Gastroesophageal sphincter (tissue), 4 donors: Measurements from ENCODE around the gene OR10AD1. TPM values are rescaled to one million over a fixed set of nuclear protein-coding genes. Genes with fewer than 3 reads are reported as not detected.

Experiments used
- ATAC-seq: fragments of 150-250 bp; one replicate; pipeline ENCODE4 v1.9.1; 2016; ENCODE audit warnings: mild to moderate bottlenecking, moderate library complexity
- H3K27ac ChIP-seq, 4 donors: fragments of 200-600 bp; sonication (generic) in 3 of 4; 1 replicate in 3 of 4; 2 replicates in 1 of 4; pipeline ENCODE4 v1.5.1; 2016 to 2019
- H3K27me3 ChIP-seq: fragments of 200-600 bp; sonication (generic); one replicate; pipeline ENCODE4 v1.5.1; 2019
- H3K36me3 ChIP-seq, 2 donors: fragments of 200-600 bp; sonication (generic); one replicate each; pipeline ENCODE4 v1.5.1; 2019; ENCODE audit warnings: control low read depth in 1 of 2
- H3K4me1 ChIP-seq, 3 donors: fragments of 200-600 bp; sonication (generic); 1 replicate in 2 of 3; 2 replicates in 1 of 3; pipeline ENCODE4 v1.5.1; 2016 to 2019; ENCODE audit warnings: control low read depth in 2 of 3
- H3K4me3 ChIP-seq, 2 donors: fragments of 200-600 bp; sonication (generic); one replicate each; pipeline ENCODE4 v1.5.1; 2019; ENCODE audit warnings: mild to moderate bottlenecking in 1 of 2, moderate library complexity in 1 of 2
- H3K9me3 ChIP-seq, 3 donors: fragments of 200-600 bp; sonication (generic); one replicate each; pipeline ENCODE4 v1.5.1; 2017 to 2019; ENCODE audit warnings: control low read depth in 2 of 3
- CTCF ChIP-seq, 4 experiments: fragments of 200-600 bp in 2 of 4; fragments of 450-650 bp in 2 of 4; sonication (generic) in 1 of 4; IDR thresholded peaks; one replicate each; pipeline ENCODE4 v1.5.1; 2017 to 2019; ENCODE audit warnings: antibody characterized with exemption in 4 of 4, mild to moderate bottlenecking in 2 of 4, moderate library complexity in 2 of 4
- EP300 ChIP-seq: sonication (generic); formaldehyde crosslinking; IDR thresholded peaks from one replicate; pipeline ENCODE4 v1.6.1; 2017; ENCODE audit warnings: antibody characterized with exemption, mild to moderate bottlenecking
- POLR2A ChIP-seq, 2 donors: fragments of 450-650 bp; IDR thresholded peaks; one replicate each; pipeline ENCODE4 v1.6.1; 2017; ENCODE audit warnings: antibody characterized with exemption in 2 of 2, mild to moderate bottlenecking in 2 of 2, moderate library complexity in 1 of 2
- POLR2AphosphoS5 ChIP-seq: sonication (generic); formaldehyde crosslinking; IDR thresholded peaks from one replicate; pipeline ENCODE4 v1.6.1; 2017; ENCODE audit warnings: antibody characterized with exemption
- WGBS, 2 donors: methylation state at CpG; one replicate each; pipeline ENCODE4 v1.1.5; 2018; ENCODE audit warnings: low coverage in 1 of 2; 5-methylcytosine and 5-hydroxymethylcytosine counted together
- total RNA-seq, 4 donors: library from RNA; depleted of rRNA; stranded (reverse); fragments of >200 nt; gene quantifications; one replicate each; pipeline ENCODE4 v1.1.0, GENCODE V29; 2016

Gene OR10AD1
- total RNA-seq, 4 donors from 2014 or later, result not detected

GRCh38 chr12:48160807-48161206 lies 42.3 kb downstream of the OR10AD1 start:
- no peaks in the 10 kb centered on the region for H3K36me3 ChIP-seq
- no peak overlapping the region for H3K27ac ChIP-seq
- 100% methylated on average over 1 of the region's 2 CpGs; no CpG with 5 or more reads in 1 of the 2 donors for WGBS, 2 donors
- peaks cover 0 to 15% (median 9%) of the 10 kb centered on the region in 3 donors for H3K4me1 ChIP-seq
- H3K27me3 ChIP-seq, result peaks cover 18% of the 10 kb centered on the region
- no peak for ATAC-seq
- no peaks in the 10 kb centered on the region for H3K9me3 ChIP-seq
- TF ChIP-seq EP300, result no peak
- TF ChIP-seq POLR2A (IDR thresholded peaks at IDR 0.05), result no peak
- TF ChIP-seq POLR2AphosphoS5, result no peak
- TF ChIP-seq CTCF (IDR thresholded peaks at IDR 0.05), result no peak
- no peak overlapping the region for H3K4me3 ChIP-seq

- H3K36me3 ChIP-seq, result no peaks in the 10 kb centered on the region
- H3K27ac ChIP-seq, result no peak overlapping the region
- H3K4me3 ChIP-seq, result no peak overlapping the region
- TF ChIP-seq POLR2A (IDR thresholded peaks at IDR 0.05) (no peak), EP300 (no peak), CTCF (IDR thresholded peaks at IDR 0.05) (no peak), POLR2AphosphoS5 (no peak)
- no peaks in the 10 kb centered on the region for H3K9me3 ChIP-seq
- no peak for ATAC-seq
- peaks cover 0 to 21% (median 9%) of the 10 kb centered on the region in 3 donors for H3K4me1 ChIP-seq
- H3K27me3 ChIP-seq, result peaks cover 14% of the 10 kb centered on the region
- WGBS, 2 donors, result 81 to 82% methylated on average over 5 of the region's 5 CpGs
These were observed 43.0 kb downstream of the OR10AD1 start for GRCh38 chr12:48160046-48160445.

- no peak for ATAC-seq
- WGBS, 2 donors, result 0 to 60% methylated on average over 1 to 3 of the region's 3 CpGs
These were observed 45.2 kb downstream of the OR10AD1 start for GRCh38 chr12:48157889-48158370.

GRCh38 chr12:48157018-48157888 lies 45.8 kb downstream of the OR10AD1 start, which contains the start of gene ASB8:
Gene ASB8, minus strand, starts transcription at chr12:48157515. Its CDS starts 4,019 bp downstream, at chr12:48153496.
- 1% methylated on average over 29 to 30 of the region's 56 CpGs for WGBS, 2 donors
- peaks cover 0 to 26% of the 10 kb centered on the region in 2 donors for H3K36me3 ChIP-seq

More at GRCh38 chr12:48157889-48158370, 45.2 kb downstream of the OR10AD1 start:
- H3K4me3 ChIP-seq, result peak overlapping the region; percentile 72 to 88
- no peaks in the 10 kb centered on the region for H3K9me3 ChIP-seq
- H3K4me1 ChIP-seq, result peaks cover 0 to 32% (median 9%) of the 10 kb centered on the region in 3 donors
- peaks cover 8% of the 10 kb centered on the region for H3K27me3 ChIP-seq
- TF ChIP-seq POLR2A (IDR thresholded peaks at IDR 0.05) (no peak), CTCF (IDR thresholded peaks at IDR 0.05) (peak in 1 of 4 experiments; percentile 19), POLR2AphosphoS5 (no peak), EP300 (no peak)
- peaks cover 0 to 19% of the 10 kb centered on the region in 2 donors for H3K36me3 ChIP-seq
- H3K27ac ChIP-seq, result peak overlapping the region; percentile 14 to 89 (median 86)

More at GRCh38 chr12:48157018-48157888, 45.8 kb downstream of the OR10AD1 start, which contains the start of gene ASB8:
- H3K4me3 ChIP-seq, result peak within 1 kb of the TSS; percentile 72 to 88
- no peaks in the 10 kb centered on the region for H3K9me3 ChIP-seq
- peak; percentile 99 for ATAC-seq
- H3K4me1 ChIP-seq, result peaks cover 0 to 32% (median 9%) of the 10 kb centered on the region in 3 donors
- peak within 1 kb of the TSS; percentile 67 to 89 (median 86) for H3K27ac ChIP-seq
- TF ChIP-seq POLR2A (IDR thresholded peaks at IDR 0.05), result no peak
- peak; percentile 47 for TF ChIP-seq POLR2AphosphoS5
- no peak for TF ChIP-seq EP300
- peak in 3 of 4 experiments; percentile 70 to 71 (median 70) for TF ChIP-seq CTCF (IDR thresholded peaks at IDR 0.05)
- H3K27me3 ChIP-seq, result peaks cover 6% of the 10 kb centered on the region
